Gastroesophageal sphincter (tissue), 3 donors: ENCODE results near the gene MIPOL1.

Source experiments
- EP300 ChIP-seq: sonication (generic); formaldehyde crosslinking; IDR thresholded peaks from one replicate; pipeline ENCODE4 v1.6.1; 2017; ENCODE audit warnings: antibody characterized with exemption, mild to moderate bottlenecking
- POLR2A ChIP-seq, 2 donors: fragments of 450-650 bp; IDR thresholded peaks; one replicate each; pipeline ENCODE4 v1.6.1; 2017; ENCODE audit warnings: antibody characterized with exemption in 2 of 2, mild to moderate bottlenecking in 2 of 2, moderate library complexity in 1 of 2
- POLR2AphosphoS5 ChIP-seq: sonication (generic); formaldehyde crosslinking; IDR thresholded peaks from one replicate; pipeline ENCODE4 v1.6.1; 2017; ENCODE audit warnings: antibody characterized with exemption
- TF ChIP-seq, protein P1 (sequence below), 4 experiments: fragments of 200-600 bp in 2 of 4; fragments of 450-650 bp in 2 of 4; sonication (generic) in 1 of 4; IDR thresholded peaks; one replicate each; pipeline ENCODE4 v1.5.1; 2017 to 2019; ENCODE audit warnings: antibody characterized with exemption in 4 of 4, mild to moderate bottlenecking in 2 of 4, moderate library complexity in 2 of 4

DNA sequence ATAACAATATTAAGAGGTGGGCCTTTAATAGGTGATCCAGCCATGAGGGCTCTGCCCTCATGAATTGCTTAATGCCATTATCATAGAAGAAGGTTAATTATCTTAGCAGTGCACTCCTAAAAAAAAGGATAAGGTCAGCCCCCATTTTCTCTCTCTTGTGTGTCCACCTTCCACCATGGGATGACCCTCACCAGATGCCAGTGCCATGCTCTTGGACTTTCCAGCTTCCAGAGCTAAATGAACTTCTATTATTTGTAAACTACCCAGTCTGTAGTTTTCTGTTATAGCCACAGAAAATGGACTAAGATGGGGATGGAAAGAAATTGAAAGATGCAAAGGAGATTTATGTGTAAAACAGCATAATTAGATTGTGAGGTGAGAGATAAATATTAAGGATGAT is 271.9 kb downstream of the MIPOL1 start:
- TF ChIP-seq POLR2A (IDR thresholded peaks at IDR 0.05) (no peak), EP300 (no peak), POLR2AphosphoS5 (no peak)
- TF ChIP-seq, protein P1, sequence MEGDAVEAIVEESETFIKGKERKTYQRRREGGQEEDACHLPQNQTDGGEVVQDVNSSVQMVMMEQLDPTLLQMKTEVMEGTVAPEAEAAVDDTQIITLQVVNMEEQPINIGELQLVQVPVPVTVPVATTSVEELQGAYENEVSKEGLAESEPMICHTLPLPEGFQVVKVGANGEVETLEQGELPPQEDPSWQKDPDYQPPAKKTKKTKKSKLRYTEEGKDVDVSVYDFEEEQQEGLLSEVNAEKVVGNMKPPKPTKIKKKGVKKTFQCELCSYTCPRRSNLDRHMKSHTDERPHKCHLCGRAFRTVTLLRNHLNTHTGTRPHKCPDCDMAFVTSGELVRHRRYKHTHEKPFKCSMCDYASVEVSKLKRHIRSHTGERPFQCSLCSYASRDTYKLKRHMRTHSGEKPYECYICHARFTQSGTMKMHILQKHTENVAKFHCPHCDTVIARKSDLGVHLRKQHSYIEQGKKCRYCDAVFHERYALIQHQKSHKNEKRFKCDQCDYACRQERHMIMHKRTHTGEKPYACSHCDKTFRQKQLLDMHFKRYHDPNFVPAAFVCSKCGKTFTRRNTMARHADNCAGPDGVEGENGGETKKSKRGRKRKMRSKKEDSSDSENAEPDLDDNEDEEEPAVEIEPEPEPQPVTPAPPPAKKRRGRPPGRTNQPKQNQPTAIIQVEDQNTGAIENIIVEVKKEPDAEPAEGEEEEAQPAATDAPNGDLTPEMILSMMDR (IDR thresholded peaks at IDR 0.05) = no peak
